Measurements from ENCODE around the gene PGGT1B.
A peak's percentile ranks its signal among the peaks of the same experiment; 100 is the strongest.
"Not testable (repeated sequence)": the region's sequence is repeated elsewhere in the genome, so short reads cannot be mapped to it uniquely, and the experiment has no call there.

Gene PGGT1B

GRCh38 chr5:115264786-115265185 is 2.1 kb upstream of the PGGT1B start:
- CTCF ChIA-PET, result interaction anchor here (1.3 to 2.2 kb wide), 3 partner anchors 16 to 45 kb away, joined by 4 to 5 read pairs (median 4); no protein-coding TSS in a partner anchor

DNA sequence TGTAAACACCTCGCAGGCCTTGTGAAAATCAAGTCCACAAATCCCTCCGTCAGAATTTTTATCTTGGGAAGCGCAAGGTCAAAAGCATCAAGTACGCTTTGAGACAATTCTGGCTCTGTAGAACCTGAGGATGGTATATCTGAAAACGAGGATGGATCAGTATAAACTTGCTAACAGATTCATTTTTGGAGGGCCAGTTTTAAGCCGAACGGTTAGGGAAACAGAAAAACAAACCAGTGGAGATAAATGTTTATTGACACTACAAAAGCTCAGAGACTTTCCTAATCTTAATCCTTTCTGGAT is 352 bp upstream of the PGGT1B start:
- POLR2A ChIA-PET, result no interaction called here
- no peak for TF ChIP-seq CTCF (IDR thresholded peaks at IDR 0.05; ENCODE audit: control extremely low read depth, extremely low read depth, low read depth, missing control alignments)
- CTCF ChIA-PET, result interaction anchor here (0.8 to 2.7 kb wide), 8 partner anchors 8 to 807 kb away, joined by 3 to 9 read pairs (median 3); no protein-coding TSS in a partner anchor

More at GRCh38 chr5:115264786-115265185, 2.1 kb upstream of the PGGT1B start:
- TF ChIP-seq CTCF (IDR thresholded peaks at IDR 0.05; ENCODE audit: control extremely low read depth, extremely low read depth, low read depth, missing control alignments), result no peak
- POLR2A ChIA-PET, result no interaction called here
- DNase-seq (ENCODE audit: extremely low spot score), result no peak

DNA sequence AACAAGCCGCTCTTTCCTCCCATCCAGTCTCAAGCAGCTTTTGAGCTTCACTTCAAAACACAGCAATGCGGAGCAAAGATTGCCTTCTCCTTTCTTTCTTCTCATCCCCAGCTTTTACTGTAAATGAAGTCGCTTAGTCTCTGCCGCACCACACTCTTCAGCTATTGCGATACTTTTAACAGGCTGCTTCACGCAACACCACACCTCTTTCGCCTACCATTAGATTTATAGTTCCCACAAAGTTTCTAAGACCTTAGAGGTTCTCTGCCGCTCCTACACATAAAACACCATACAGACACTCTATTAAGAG is 711 bp downstream of the PGGT1B start:
- TF ChIP-seq CTCF (IDR thresholded peaks at IDR 0.05; ENCODE audit: control extremely low read depth, extremely low read depth, low read depth, missing control alignments), result no peak
- POLR2A ChIA-PET, result no interaction called here
- CTCF ChIA-PET, result interaction anchor here (0.7 to 2.7 kb wide), 11 partner anchors 8 to 374 kb away, joined by 3 to 9 read pairs (median 3); no protein-coding TSS in a partner anchor
- DNase-seq (ENCODE audit: extremely low spot score), result no peak

More for the DNA sequence above, 352 bp upstream of the PGGT1B start:
- DNase-seq (ENCODE audit: extremely low spot score), result no peak

- TF ChIP-seq CTCF (IDR thresholded peaks at IDR 0.05; ENCODE audit: control extremely low read depth, extremely low read depth, low read depth, missing control alignments), result no peak
- ChIA-PET POLR2A (no interaction called here), CTCF (interaction anchor here (0.8 to 1.5 kb wide), 3 partner anchors 9 to 17 kb away, joined by 3 to 4 read pairs (median 3); no protein-coding TSS in a partner anchor)
- no peak for DNase-seq (ENCODE audit: extremely low spot score)
These were observed 2.4 kb downstream of the PGGT1B start for GRCh38 chr5:115260248-115260647.

- no peak for TF ChIP-seq CTCF (IDR thresholded peaks at IDR 0.05; ENCODE audit: control extremely low read depth, extremely low read depth, low read depth, missing control alignments)
- POLR2A ChIA-PET, result no interaction called here
- CTCF ChIA-PET, result interaction anchor here (1.1 to 1.2 kb wide), 3 partner anchors 9 to 15 kb away, joined by 4 to 7 read pairs (median 6); no protein-coding TSS in a partner anchor
- no peak for DNase-seq (ENCODE audit: extremely low spot score)
These were observed 4.7 kb downstream of the PGGT1B start for GRCh38 chr5:115257981-115258380.

DNA sequence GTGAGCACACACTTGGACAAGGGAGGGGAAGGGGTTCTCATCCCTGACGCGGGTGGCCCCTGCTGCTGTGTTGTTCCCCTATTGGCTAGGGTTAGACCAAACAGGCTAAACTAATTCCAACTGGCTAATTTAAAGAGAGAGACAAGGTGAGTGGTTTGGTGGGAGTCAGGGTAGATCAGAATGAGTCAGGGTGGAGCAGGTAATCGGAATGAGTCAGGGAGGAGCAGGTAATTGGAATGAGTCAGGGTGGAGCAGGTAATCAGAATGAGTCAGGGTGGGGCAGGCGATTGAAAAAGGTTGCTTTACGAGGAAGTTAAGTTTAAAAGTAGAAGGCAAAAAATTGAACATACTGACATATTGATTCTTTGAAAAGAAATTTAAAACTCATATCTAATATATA is 13.3 kb downstream of the PGGT1B start:
- CTCF ChIA-PET, result interaction anchor here (1.3 to 2.5 kb wide), 2 partner anchors 9 to 151 kb away, joined by 6 to 11 read pairs; no protein-coding TSS in a partner anchor
- DNase-seq (ENCODE audit: extremely low spot score); POLR2A ChIA-PET: not testable (repeated sequence)

DNA sequence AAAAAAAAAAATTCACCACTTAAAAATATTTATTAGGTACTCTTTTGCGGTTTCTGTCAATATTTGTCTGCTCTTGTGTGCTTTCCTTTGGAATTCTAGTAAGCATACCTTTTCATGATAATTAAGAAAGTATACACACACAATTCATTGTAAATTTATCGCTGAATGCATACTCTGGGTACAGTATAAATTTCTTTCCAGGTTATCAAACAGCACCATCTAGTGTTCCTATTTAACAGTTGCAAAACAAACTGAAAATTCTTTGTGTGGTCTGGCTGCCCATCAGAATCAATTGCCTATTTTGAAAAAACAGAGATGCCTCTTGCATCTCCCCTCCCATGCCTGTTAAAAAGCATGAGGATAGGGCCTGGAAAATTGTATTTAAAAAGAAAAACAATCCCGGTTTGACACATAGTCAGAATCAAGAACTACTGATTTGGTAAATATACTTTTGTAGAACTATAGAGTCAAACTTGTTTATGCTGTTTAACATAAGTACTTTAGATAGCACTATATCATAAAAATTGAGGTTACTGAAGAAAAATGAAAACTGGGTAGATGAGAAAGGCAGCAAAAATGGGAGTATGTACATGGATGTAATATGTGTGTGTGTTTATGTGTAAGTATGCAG is 16.2 kb downstream of the PGGT1B start:
- DNase-seq (ENCODE audit: extremely low spot score), result peak; percentile 37
- POLR2A ChIA-PET, result no interaction called here
- peak; percentile 37 for TF ChIP-seq CTCF (IDR thresholded peaks at IDR 0.05; ENCODE audit: control extremely low read depth, extremely low read depth, low read depth, missing control alignments)
- CTCF ChIA-PET, result interaction anchor here (0.7 to 3.7 kb wide), 13 partner anchors 9 to 479 kb away, joined by 3 to 35 read pairs (median 4); no protein-coding TSS in a partner anchor

Measured in GM10248 (cell line).